Measurements from ENCODE around the gene GADD45G. TPM values are rescaled to one million over a fixed set of nuclear protein-coding genes. Genes with fewer than 3 reads are reported as not detected.

The GADD45G gene, protein sequence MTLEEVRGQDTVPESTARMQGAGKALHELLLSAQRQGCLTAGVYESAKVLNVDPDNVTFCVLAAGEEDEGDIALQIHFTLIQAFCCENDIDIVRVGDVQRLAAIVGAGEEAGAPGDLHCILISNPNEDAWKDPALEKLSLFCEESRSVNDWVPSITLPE
- 10 to 100 TPM in 1 of 2 donors, 1 to 10 TPM in 1; 9.2 to 20.7 TPM for total RNA-seq
- long read RNA-seq, donor 1, transcript GADD45G-201 (4 exons, 1,065 nt): major isoform, 6 of 8 reads
- long read RNA-seq, donor 1, partial matches to known transcripts: 0 of 8 reads
- long read RNA-seq, donor 1, other reads (novel, unspliced or antisense): 2 of 8 reads
- long read RNA-seq, donor 2, transcript GADD45G-201 (4 exons, 1,065 nt): major isoform, 10 of 14 reads
- long read RNA-seq, donor 2, partial matches to known transcripts: 4 of 14 reads
- long read RNA-seq, donor 2, other reads (novel, unspliced or antisense): 0 of 14 reads

DNA sequence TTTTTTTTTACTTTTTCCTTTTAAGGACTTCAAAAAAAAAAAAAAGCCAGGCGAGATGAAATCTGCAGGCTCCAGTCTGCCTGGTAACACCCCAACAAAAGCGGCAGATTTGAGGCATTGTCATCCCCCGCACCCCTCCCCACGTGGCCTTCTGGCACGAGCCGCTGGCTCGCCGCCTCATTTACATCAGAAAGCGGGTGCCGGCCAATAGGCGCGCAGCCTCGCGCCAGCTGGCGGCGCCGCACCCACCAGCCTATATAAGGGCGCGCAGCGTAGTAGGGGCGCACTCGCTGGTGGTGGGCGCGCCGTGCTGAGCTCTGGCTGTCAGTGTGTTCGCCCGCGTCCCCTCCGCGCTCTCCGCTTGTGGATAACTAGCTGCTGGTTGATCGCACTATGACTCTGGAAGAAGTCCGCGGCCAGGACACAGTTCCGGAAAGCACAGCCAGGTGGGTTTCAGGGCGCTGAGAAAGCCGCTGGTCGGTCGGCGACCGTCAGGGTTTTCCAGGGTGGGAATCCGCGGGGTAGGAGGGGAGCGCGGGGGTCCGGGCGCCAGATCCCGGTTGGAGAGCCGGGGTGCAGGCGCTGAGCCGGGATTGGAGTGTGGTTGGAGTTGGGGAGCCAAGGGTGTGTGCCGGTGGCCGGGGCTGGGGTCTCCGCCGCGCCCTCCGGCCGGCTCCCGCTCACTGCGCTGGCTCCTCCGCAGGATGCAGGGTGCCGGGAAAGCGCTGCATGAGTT, at the start of gene GADD45G:
Gene GADD45G, plus strand, starts transcription at position 284 of the 736 bp plus-strand sequence. Its CDS starts 110 bp downstream, at position 394.
- intact Hi-C loops (cut with DNase I): loop anchor here in 1 of 2 donors (10.0 kb wide), 2 partner anchors 270 to 320 kb away; no protein-coding TSS in a partner anchor
- DNase-seq (ENCODE audit: low spot score): peak; percentile 97

DNA sequence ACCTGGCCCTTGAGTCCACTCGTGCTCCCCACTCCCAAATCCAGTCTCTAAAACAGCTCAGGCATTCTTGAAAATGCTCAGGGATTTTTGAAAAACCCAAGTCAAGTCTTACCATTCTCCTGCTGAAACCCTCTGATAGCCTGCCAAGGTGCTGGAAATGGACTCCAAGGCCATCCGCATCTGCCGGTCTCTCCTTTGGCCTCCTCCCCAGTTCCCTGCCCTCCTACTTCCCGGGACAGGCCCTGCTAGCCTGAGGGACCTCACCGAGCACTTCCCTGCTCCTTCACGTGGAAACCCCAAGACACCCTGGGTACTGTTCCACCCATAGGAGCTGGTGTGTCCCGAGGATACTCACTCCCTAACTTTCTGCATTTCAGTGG, 49.8 kb upstream of the GADD45G start:
- no peak for DNase-seq (ENCODE audit: low spot score)
- intact Hi-C loops (cut with DNase I): loop anchor here in 1 of 2 donors (10.0 kb wide), 1 partner anchor 230 kb away; no protein-coding TSS in a partner anchor

DNA sequence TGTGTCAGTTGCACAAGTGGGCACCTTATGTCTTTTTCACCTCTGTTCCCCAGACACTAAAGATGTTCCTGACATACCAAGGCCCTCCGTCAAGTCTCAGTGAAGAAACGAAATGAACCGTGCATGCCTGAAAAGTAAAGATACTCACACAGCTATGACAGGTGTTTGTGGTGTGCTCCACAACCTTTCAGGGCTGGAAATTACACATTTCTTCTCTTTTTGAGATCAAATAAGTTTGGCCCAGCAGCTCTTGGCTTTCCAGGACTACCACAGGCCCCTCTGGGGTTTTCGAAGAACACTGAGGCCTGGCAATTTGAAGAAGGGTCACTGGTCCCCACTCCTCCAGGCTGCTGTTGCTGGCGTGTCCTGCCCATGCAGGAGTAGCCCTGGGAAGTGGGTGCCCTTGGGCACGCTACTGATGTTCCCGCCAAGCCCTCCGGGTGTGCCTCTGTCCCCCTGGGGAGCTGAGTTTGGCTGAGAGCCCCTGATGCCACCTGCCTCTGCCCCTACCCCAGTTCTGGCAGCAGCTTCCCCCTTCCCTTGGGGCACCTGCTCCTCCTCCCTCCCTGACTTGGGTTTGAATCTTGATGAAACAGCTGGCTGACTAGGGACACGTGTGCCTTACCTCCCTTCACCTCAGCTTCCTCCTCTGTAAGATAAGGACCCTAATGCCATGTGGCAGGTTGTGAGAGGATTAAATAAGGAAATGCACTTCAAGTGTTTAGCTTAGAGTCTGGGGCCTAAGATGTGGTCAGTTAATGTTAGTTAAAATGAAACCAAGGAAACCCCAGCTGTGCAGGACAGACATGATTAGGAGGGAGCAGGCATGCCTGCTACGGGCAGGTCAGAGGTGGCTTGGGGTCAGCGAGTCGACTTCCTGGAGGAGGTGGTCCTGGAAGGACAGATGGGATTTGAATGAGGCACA, 49.1 kb upstream of the GADD45G start:
- no peak for DNase-seq (ENCODE audit: low spot score)
- intact Hi-C loops (cut with DNase I): loop anchor here in 1 of 2 donors (10.0 kb wide), 1 partner anchor 231 kb away; no protein-coding TSS in a partner anchor

DNA sequence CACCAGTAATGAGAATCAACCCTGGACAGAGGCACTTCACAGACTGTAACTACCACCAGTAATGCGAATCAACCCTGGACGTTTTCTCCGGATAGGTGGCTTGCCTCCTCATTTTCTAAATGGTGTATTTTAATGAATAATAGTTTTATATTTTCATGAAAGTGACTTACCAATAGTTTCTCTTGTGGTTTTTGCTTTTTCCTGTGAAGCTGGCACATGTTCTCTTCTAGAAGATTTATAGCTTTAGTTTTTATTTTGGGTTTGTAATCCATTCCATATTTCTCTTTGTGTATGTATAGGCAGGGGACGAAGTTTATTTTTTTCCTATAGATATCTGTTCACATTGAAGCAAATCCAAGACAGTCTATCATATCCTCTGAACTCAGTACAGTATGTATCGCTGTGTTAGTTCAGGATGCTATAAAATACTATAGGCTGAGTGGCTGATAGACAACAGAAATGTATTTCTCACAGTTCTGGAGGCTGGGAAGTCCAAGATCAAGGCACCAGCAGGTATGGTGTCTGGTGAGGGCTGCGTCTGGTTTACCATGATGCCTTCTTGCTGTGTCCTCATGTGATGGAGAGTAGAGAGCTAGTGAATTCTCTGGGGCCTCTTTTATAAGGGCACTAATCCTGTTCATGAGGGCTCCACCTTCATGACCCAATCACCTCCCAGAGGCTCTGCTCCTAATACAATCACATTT, 46.5 kb upstream of the GADD45G start:
- intact Hi-C loops (cut with DNase I): loop anchor here in 1 of 2 donors (10.0 kb wide), 1 partner anchor 234 kb away; no protein-coding TSS in a partner anchor
- DNase-seq (ENCODE audit: low spot score): no peak

DNA sequence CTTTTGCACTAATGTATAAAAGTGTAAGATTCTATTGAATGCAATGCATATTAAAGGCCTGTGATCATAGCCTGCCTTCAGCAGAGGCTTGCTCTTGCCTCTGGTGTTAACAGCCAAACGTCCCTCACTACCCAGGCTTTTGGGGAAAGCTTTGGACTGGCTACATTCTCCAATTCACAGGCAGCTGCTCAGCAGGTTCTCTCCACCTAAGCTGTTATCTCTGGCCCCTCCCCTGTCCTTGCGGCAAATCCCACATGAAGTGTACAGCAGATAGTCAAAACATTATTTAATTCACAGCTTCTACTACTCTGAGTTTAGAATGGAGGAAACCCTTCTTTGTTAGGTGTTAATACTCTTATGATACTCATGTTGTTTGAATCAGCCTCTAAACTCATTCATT, 45.9 kb upstream of the GADD45G start:
- no peak for DNase-seq (ENCODE audit: low spot score)
- intact Hi-C loops (cut with DNase I): loop anchor here in 1 of 2 donors (10.0 kb wide), 1 partner anchor 234 kb away; no protein-coding TSS in a partner anchor

DNA sequence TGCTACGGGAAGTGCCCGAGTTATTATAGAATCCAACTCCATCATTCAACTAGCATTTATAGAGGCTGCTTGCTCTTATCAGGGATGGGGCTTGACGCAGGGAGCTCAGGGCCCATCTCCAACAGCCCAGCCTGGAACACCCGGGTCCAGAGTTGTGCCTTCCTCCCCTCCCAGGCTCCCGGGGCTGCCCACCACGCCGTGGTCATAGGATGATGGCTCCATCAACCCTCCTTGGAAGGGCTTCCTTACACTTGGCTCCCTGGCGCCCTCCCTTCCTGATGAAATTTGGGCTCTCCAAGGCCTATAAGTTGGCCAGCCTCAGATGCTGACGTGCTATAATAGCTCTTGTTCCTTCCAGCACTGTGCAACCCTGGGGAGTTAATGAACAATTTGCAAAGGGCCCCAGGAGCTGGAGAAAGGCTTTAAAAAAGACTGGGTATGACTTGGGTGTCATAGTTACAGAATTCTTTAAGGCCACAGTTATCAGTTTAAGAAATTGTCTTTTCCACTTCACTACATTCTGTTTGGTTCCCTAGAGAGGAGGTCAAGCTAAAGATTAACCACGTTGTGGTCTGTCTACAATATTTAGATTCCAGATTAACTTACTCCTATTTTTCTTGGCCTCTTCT, 42.5 kb upstream of the GADD45G start:
- DNase-seq (ENCODE audit: low spot score): peak; percentile 69
- intact Hi-C loops (cut with DNase I): no loop called here

DNA sequence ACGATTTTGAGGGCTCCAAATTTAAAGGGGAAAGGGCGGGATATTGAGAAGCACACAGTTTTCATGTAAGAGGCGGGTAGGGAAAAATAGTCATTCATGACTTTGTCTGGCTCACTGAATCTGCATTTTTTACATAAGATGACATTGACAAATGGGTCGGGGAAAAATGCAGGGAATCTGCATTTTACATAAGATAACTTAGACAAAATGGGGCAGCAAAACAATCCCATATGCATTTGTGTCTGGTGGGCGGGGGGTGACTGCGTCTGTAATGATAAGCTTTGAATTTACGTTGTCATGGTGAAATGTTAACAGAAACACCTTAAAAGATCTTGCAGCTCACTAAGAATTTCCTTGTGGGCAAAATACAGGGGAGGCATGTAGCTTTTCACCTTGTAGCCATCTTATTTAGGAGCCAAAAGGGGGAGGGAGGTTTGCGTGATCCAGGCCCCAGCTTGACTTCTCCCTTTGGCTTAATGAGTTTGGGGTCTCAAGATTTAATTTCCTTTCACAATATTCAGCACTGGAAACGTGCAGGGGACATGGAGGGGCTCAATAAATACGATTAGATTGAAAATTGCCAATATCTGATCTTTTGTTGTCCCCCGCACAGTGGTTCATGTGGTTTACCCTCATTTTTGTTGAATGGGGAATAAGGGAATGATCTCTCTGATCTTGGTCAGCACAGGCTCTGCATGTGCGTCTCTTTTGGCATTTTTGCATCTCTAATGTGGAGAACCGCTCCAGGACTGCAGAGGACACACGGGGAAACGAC, 41.1 kb upstream of the GADD45G start:
- intact Hi-C loops (cut with DNase I): no loop called here
- DNase-seq (ENCODE audit: low spot score): no peak

DNA sequence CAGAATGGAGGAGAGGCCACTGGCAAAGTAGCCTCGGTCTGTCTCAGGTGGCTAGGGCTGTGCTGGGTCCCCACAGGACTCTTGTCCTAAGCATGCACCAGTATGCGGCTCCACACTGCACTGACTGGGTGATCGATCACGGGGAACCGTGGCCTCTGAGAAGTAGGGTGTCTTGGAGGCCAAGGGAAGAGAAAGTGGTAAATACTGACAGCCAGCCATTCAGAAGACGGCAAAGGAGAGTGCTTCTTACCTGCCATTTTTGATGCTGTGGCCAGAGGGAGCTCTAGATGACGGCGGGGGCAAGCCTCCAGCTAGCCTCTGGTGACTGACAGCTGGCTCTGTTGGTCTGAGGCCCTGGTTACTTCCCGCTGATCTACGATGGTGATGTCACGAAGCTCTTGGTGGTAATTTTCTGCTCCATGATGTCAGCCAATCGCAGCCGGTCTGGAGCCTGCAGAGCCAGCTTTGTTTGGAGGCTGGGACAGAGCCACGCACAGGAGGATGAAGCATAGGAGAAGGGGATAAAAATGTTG, 40.4 kb upstream of the GADD45G start:
- DNase-seq (ENCODE audit: low spot score): peak; percentile 47
- intact Hi-C loops (cut with DNase I): no loop called here

DNA sequence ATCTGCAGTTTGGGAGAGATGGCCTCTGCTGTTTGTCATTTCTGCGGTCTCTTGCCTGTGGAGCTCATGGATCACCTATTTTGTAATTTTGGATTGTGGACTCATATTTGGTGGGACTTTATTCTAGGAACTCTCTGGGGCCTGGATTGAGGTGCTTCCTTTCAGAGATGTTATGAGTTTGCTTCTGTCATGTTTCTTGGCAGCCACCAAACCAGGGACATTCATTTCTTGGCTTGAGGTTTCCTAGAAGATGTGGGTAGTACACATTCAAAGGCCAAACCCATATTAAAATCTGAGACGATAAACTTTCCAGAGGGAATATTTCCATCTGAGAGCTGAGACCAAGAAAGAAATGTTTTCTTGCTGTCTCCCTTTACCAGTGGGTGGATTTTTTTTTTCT, 37.2 kb upstream of the GADD45G start:
- intact Hi-C loops (cut with DNase I): no loop called here

DNA sequence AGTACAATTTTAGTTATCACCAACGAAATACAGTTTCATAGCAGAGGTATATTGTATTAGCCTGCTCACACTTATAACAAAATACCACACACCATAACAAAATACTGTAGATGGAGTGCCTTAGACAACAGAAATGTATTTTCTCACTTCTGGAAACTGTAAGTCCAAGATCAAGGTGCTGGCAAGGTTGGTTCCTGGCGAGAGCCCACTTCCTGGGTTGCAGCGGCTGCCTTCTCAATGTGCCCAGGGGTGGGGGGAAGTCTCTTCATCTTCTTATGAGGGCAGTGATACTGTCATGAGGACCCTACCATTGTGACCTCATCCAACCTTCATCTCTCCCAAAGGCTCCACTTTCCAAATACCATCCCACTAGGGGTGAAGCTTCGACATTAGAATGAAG, 30.5 kb upstream of the GADD45G start:
- intact Hi-C loops (cut with DNase I): no loop called here
- no peak for DNase-seq (ENCODE audit: low spot score)

More for the DNA sequence above, 37.2 kb upstream of the GADD45G start:
- no peak for DNase-seq (ENCODE audit: low spot score)

DNA sequence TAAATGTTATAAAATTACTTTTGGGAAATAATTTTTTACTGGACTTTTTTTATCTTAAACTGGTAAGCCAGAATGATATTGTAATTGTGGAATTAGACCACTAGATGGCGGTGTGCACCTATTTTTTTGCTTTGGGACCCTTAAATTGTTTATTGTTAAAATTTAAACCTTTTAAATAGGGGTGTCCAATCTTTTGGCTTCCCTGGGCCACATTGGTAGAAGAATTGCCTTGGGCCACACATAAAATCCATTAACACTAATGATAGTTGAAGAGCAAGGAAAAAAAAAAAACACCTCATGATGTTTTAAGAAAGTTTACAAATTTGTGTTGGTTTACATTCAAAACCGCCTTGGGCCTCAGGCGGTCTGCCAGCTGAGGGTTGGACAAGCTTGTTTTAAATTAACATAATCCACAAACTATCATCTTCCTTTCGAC, 28.4 kb upstream of the GADD45G start:
- DNase-seq (ENCODE audit: low spot score): no peak
- intact Hi-C loops (cut with DNase I): no loop called here

DNA sequence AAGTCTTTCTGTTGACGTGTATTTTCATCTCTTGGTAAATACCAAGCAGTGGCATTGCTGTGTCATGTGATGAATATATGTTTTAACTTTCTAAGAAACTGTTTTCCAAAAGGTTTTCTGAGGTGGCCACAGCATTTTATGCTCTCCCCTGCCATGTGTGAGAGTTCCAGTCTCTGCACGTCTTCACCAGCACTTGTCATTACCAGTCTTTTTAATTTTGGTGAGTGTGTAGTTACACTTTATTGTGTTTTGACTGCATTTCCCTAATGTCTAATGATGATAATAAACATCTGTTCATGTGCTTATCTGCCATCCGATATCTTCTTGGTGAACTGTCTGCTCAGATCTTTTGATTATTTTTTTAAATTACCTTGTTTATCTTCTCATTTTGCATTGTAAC, 27.4 kb upstream of the GADD45G start:
- intact Hi-C loops (cut with DNase I): no loop called here
- DNase-seq (ENCODE audit: low spot score): no peak

DNA sequence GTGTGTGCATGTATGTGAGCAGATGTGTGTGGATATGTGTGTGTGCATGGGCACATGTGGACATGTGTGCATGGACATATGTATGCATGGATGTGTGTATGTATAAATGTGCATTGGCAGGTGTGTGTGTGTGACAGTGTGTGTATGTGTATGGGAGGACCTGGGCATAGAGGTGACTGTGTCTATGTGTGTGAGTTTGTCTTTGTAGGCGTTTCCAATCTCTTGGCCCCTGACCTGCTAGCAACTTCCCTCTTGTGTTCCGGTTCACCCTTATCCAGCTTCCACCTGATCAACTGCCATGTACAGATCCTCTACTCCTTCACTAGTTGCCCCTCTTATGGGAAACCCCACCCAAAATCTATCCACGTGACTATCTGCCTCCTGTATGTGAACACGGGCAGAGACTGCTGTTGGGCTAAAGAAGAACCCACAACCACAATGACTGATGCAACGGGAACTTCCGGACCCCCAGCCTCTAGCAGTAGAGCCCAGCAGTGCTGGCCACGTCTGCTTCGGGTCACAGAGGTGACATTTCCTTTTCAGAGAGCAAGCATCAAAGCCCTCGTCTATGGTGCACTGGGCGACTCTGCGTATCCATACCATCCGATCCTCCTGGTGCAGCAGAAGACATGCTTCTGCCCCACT, 24.9 kb upstream of the GADD45G start:
- intact Hi-C loops (cut with DNase I): no loop called here
- DNase-seq (ENCODE audit: low spot score): peak; percentile 50

DNA sequence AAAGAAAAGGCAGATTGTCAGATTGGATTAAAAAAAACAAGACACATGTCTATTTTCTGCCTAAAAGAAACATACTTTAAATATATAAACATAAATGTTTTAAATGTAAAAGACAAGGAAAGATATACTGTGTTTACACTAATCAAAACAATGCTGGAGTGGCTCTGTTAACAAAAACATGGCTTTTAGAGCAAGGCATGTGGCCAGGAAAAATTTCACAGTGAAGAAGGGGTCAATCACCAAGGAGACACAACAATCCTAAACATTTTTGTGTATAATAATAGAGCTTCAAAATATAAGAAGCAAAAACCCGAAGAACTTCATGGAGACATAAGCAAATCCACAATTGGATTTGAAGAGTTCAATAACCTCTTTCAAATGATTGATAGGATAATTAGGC, 18.5 kb upstream of the GADD45G start:
- no peak for DNase-seq (ENCODE audit: low spot score)
- intact Hi-C loops (cut with DNase I): no loop called here

DNA sequence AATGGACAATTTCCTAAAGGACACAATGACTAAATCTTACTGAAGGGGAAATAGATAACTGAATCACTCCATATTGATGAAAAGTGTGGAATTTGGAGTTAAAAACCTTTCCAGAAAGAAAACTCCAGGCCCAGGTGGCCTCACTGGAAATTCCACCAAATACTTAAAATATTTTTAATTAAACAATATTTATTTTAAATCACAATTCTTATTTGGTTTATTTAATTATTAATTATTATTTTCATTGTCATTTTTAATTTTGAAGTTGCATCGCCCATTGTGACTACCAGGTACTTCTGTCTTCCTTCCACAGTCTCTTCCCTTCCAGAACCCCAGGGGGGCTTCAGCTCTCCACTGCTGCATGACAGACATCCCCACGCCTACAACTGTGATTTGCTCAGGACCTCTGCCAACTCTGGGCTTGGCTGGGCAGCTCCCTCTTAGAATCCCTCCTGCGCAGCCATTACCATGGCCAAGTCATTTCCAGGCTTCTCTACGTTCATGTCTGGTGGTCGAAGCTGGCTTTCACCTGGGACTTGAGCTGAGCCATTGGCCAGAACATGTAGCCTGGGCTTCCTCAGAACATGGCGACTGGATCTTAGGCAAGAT, 16.4 kb upstream of the GADD45G start:
- intact Hi-C loops (cut with DNase I): no loop called here
- DNase-seq (ENCODE audit: low spot score): no peak

DNA sequence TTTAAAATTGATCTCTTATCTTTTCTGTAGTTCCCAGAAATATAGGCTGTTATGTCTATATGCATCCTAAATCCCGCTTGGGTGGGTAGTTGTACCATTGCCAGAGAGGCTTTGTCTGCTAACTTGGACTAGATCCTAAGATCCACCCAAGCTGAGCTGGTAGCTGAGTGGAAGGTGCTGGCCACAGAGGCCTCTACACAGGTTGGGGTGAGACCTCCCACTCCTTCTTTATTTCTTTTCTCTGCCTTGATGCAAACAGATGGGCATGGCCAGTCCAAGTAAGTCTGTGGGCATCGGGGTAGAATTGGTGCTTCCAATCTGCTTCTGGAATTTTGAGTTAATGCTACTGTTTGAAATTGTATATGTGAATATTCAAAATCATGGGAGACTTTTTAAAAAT, 14.4 kb upstream of the GADD45G start:
- DNase-seq (ENCODE audit: low spot score): no peak
- intact Hi-C loops (cut with DNase I): loop anchor here in 1 of 2 donors (10.0 kb wide), 1 partner anchor 1284 kb away; no protein-coding TSS in a partner anchor

Data from posterior vena cava (tissue), 2 donors.